ENCODE results near the gene GHR.
A peak's percentile ranks its signal among the peaks of the same experiment; 100 is the strongest.

Gene GHR

DNA sequence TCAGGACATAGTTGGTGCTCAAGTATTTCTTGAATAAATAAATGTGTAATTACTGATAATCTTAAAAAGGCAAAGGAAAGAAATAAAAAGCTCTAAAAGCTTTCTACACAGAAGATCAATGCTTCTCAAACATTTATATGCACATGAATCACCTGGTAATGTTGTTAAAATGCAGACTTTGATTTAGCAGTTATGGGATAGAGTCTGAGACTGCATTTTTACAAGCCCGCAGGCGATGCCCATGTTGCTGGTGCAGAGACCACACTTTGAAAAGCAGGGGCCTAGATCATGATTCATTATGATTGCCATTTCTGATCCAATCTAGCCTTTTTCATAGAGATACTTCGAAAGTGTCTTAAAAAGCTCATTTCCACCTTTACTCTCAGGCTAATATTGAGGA lies 329.9 kb downstream of the GHR start:
- Histone ChIP-seq H3K27ac (no peak overlapping the region), H3K4me3 (no peak overlapping the region)
- TF ChIP-seq, protein P1, sequence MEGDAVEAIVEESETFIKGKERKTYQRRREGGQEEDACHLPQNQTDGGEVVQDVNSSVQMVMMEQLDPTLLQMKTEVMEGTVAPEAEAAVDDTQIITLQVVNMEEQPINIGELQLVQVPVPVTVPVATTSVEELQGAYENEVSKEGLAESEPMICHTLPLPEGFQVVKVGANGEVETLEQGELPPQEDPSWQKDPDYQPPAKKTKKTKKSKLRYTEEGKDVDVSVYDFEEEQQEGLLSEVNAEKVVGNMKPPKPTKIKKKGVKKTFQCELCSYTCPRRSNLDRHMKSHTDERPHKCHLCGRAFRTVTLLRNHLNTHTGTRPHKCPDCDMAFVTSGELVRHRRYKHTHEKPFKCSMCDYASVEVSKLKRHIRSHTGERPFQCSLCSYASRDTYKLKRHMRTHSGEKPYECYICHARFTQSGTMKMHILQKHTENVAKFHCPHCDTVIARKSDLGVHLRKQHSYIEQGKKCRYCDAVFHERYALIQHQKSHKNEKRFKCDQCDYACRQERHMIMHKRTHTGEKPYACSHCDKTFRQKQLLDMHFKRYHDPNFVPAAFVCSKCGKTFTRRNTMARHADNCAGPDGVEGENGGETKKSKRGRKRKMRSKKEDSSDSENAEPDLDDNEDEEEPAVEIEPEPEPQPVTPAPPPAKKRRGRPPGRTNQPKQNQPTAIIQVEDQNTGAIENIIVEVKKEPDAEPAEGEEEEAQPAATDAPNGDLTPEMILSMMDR (IDR thresholded peaks at IDR 0.05): no peak
- no peak for DNase-seq (ENCODE audit: low spot score)

DNA sequence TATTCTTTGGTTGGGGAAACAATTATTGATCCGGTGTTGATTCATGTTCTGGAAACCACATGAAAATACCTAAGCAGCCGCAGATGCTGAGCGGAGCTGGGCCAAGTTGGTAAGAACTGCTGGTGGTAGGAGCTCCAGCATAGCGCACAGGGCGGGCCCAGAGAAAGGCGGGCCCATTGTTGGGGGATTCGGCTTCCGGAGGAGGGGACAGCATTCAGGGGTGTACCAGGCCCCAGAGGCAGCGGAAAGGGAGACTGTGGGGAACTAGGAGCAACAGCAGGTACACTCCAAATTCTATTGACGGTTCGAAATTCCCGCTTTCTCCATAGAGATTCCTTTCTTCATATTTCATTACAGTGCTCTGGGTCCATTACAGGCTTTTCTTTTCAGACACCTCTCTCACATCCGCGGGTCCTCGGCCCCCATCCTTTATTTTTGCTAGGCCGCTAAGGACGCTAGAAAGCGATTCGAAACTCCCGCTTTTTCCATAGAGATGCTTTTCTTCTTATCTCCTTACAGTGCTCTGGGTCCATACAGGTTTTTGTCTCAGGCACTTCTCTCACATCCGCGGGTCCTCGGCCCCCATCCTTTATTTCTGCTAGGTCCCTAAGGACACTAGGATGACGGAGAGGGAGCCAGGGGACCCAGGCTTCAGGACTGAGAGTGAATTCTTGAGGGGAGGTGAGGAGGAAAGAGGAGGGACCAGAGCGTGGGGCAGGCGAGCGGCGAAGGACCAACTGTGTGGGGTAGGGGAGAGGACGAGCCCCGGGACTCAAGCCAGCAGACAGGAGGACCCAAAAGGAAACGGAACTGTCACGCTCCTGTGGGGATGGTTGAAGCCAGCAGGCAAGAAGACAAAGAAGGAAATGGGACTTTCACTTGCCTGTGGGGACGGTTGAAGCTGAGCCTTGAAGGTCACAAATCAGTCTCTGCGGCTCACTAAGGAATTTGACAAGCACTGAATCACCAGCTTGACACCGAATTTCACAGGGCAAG lies 333.7 kb downstream of the GHR start, which contains the start of gene CCDC152:
CCDC152 (plus strand) TSS at position 213 of the 996 bp plus-strand sequence. CDS start 2,304 bp downstream, outside the sequence.
- no peak for DNase-seq (ENCODE audit: low spot score)
- TF ChIP-seq, protein P1 (IDR thresholded peaks at IDR 0.05): no peak
- no peak within 1 kb of the TSS for H3K27ac ChIP-seq
- H3K4me3 ChIP-seq: peak within 1 kb of the TSS; percentile 49

DNA sequence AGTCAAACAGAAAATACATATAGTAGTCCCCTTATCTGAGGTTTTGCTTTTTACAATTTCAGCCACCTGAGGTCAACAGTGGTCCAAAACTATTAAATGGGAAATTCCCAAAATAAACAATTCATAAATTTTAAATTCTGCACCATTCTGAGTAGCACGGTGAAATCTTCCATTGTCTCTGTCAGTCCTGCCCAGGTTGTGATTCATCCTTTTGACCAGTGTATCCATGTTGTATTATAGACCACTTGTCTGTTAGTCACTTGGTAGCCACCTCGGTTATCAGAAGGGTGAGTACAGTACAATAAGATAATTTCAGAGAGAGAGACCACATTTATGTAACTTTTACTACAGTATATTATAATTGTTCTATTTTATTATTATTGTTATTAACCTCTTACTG lies 336.2 kb downstream of the GHR start:
- DNase-seq (ENCODE audit: low spot score): no peak
- Histone ChIP-seq H3K4me3 (no peak overlapping the region), H3K27ac (no peak overlapping the region)
- TF ChIP-seq, protein P1 (IDR thresholded peaks at IDR 0.05): no peak

DNA sequence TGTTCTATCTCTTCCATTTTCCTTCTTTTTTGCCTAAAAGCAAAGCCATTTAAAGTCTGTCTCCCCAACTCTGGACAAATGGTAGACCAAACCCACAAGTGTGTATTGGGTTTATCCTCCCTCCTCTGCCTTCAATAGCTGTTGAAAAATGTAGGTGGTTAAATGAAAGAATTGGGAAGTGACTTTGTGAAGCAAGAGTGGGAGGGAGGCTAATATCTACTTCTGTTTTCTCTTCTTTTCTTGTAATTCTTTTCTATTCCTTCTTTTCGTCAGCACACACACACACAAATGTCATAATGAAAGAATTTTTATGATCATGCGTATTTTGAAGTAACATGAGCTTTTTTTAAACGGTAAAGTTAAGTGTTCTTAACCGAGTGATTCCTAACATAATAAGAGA lies 337.2 kb downstream of the GHR start:
- DNase-seq (ENCODE audit: low spot score): no peak
- H3K4me3 ChIP-seq: no peak overlapping the region
- TF ChIP-seq, protein P1 (IDR thresholded peaks at IDR 0.05): no peak

DNA sequence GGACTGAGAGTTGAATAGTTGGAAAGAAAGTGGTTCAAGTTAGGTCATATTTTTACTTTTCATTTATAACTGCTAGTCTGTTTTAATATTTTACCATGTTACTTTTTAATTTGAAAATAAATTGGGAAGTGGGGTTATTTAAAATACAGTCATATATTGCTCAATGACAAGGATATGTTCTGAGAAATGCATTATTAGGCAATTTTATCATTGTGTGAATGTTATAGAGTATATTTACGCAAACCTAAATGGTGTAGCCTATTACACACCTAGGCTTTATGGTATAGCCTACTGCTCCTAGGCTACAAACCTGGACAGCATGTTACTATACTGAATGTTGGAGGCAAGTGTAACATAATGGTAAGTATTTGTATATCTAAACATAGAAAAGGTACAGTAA lies 338.6 kb downstream of the GHR start:
- no peak overlapping the region for H3K27ac ChIP-seq
- H3K4me3 ChIP-seq: no peak overlapping the region
- TF ChIP-seq, protein P1 (IDR thresholded peaks at IDR 0.05): no peak
- no peak for DNase-seq (ENCODE audit: low spot score)

More for the DNA sequence above, 337.2 kb downstream of the GHR start:
- H3K27ac ChIP-seq: no peak overlapping the region

DNA sequence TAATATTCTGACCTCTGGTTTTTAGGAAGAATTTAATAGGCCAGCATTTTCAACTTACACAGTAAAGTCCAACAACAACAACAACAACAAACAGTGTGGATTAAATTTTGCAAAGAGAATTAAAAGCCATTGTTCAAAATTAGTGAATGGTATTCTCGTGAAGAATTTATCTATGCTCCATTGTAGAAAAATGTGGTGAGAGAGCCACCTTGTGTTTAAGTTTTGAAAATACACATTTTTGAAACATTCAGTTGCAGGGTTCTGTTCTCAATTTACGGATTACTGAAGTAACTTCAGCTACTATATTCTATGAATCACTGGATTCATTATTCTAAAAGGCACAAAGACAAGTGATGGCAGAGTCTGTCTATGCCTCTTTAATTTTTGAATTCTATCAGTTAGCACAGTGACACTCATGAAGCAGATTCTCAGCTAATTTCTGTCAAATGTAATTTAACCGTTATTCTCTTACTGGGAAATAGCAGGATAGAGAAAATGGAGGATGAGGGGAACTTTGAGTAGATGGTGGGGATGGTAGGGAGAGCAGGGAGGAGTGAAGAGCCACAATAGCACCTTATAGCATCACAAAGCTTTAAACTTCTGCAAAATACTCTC lies 344.4 kb downstream of the GHR start:
- Histone ChIP-seq H3K27ac (no peak overlapping the region), H3K4me3 (no peak overlapping the region)
- no peak for DNase-seq (ENCODE audit: low spot score)
- TF ChIP-seq, protein P1 (IDR thresholded peaks at IDR 0.05): no peak

All from coronary artery (tissue), 2 donors.